CD4-positive, alpha-beta T cell treated with Interleukin-4 for 1 hour (primary cell): ENCODE measurements around the gene USH1C.

ENCODE experiments used
- DNase-seq, 2 donors: peaks; one replicate each; pipeline ENCODE4 v3.0.0-alpha.2; 2020 to 2022

USH1C gene

DNA sequence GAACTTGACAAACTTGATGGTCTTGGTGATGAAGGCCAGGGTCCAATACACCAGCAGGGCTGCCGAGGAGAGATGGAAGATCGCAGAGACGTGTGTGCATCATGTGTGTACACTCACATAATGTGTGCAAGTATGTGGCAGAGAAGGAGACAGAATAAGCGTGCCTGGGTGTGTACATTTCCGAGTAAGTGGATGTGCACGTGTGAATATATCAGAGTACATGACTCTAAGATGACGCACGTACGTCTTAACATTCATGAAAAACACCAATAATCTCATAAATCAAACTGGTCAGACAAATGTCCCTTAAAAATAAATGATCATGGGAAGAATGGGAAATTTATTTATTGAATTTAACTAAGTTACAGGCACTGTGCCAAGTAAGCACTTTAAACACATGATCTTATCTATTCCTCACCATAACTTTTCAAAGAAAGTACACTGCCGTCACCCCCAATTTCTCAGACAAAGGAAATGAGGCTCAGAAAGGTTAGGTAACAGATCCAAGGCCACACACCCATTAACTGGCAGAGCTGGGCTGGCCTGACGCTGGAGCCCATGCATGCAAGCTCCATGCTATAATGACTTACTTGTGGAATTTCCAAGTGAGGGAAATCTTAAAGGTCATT, 80.6 kb downstream of the USH1C start:
- no peak for DNase-seq

DNA sequence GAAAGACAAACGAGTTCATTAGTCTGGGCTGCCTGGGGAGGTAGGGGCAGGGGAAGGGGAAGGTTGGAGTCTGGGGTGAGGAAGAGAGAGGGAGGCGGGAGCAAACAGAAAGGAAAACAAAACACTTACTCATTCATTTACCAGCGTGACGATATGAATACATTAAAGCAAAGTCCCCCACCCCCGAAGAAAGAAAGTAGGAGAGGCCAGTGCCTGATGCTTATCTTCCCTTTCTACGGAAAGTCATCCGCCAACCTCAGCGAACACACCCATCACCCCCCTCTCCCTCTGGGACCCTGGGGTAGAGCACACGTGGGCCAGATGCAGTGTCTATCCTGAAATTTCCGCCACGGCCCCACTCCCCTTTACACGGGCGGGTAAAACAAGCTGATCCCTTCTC, 81.3 kb downstream of the USH1C start:
- DNase-seq, result no peak

DNA sequence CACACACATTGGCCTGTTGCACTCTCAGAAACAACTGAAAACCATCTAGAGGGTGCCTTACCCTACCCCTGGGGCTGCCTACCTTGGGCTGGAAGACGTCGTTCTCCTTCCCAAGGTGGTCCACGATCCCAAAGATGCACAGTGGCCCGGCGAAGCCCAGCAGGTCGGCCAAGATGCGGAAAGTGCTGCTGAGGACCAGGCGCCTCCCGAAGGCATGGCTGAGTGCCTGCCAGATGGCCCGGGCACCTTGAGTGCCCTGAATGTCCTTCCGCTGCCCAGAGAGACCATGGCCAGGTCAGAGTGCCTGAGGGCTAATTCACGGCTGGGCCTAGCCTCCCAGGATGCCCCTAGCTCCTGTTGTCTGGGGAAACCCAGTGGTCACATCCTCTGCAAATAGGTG, 83.8 kb downstream of the USH1C start:
- DNase-seq, result no peak

DNA sequence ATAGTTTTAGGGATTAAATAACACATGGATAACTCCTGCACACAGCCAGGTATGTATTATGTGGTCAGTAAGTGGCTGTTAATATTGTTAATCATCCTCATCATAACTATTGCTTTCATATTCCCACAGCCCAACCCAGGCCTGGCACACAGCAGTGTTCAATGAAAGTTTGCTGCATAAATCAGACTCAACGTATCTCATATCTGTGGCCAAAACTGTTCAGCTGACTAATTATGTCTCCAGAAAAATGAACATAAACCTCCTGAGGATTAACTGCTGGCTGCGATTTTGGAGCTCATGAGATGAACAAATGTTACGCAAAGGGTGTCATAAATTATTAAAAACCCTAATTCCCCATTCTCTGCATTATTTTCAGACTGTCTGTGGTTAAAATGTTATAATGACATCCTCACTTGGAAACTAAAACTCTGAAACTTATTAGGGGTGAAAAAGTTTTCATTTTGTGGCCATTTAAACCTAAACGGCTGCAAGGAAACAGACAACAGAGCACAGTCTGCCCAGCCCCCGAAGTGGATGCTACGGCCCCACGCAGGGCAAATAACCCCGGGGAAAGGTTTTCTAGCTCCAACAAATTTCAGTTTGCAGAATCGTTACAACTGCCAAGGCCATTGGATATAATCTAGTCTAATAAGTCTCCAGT, 84.8 kb downstream of the USH1C start:
- DNase-seq, result no peak

GRCh38 chr11:17458268-17458667, 85.9 kb downstream of the USH1C start:
- no peak for DNase-seq

GRCh38 chr11:17457396-17458173, 86.6 kb downstream of the USH1C start:
- no peak for DNase-seq

DNA sequence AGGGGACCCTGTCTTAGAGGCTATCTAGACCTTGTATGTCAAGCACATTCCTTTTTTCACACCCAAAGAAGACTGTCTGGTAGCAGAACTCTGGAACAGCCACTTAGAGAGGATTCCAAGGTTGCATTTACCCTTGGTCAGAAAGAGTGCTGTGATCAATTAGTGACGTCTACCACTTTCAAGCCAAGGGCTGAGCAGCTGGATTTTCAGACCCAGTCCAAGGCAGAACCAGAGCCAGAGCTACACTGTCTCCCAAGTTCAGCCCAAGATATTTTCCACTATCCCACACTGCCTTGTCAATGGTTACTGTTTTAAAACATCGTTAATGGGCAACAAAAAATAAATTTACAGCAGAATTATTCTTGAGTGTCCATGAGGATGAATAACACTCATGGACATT, 91.5 kb downstream of the USH1C start:
- no peak for DNase-seq

DNA sequence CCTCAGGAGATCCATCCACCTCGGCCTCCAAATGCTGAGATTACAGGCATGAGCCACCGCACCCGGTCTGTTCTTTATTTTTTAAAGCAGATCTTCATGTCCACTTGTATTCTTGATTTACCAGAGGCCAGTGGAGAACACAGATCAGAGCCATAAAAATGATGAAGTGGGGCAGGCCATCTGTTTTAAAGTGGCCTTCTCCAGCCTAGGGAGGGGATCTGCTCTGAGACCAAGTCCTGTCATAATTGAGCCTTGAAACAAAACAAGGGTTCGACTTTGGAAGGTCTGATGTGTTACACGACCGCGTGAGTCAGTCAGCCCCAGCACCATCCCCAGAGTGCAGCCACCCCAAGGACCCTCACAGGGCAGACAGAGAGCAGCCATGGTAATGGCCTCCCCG, 95.1 kb downstream of the USH1C start:
- DNase-seq, result no peak

- DNase-seq, result no peak
Observed at GRCh38 chr11:17446482-17446881, 97.7 kb downstream of the USH1C start.

DNA sequence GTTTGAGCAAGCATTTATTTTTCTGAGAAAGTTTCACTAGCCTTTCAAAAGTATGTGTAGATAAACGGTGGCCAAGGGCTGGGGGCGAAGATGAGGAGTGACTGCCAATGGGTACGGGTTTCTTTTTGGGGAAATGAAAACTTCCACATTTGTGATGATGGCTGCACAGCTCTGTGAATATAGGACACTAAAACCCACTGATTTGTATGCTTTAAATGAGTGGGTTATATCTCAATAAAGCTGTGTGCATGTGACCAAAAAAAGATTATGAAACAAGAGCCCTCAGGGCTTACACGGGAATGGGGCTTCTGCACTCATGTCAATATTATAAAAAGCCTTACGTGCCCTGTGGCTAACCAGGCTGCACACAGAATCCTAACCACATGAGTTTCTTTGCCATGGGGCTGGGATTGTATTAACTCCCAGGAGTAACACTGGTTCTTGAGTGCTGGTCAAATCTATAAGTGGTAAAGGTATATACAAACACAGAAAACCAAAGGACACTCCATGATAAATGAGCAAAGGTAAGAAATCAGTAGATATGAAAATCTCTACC, 98.9 kb downstream of the USH1C start:
- no peak for DNase-seq

- no peak for DNase-seq
Observed at GRCh38 chr11:17443926-17444690, 100.1 kb downstream of the USH1C start.
